ENCODE measurements around the gene PALM.

PALM gene

DNA sequence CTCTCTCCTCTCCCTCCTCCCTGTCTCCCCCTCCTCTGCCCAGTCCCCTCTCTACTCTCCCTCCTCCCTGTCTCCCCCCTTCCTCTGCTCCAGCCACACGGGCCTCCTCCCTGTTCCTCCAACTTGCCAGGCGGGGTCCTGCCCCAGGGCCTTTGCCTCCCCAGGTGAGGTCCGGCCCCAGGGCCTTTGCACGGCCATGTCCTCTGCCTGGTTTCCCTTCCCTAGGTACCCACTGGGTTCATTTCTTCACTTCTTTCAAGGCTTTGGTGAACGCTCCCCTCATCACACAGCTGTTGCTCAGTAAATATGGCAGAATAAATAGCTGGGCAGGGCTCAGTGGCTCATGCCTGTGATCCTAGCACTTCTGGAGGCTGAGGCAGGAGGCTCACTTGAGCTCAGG is 63.3 kb downstream of the PALM start:
- Histone ChIP-seq H3K4me1 (ENCODE audit: low read length) (no peaks in the 10 kb centered on the region), H3K4me2 (ENCODE audit: low read length) (no peak overlapping the region), H3K36me3 (replicated peaks; ENCODE audit: low read depth, low read length) (no peaks in the 10 kb centered on the region), H3K27ac (ENCODE audit: low read length) (no peak overlapping the region), H3K79me2 (ENCODE audit: low read length) (no peaks in the 10 kb centered on the region), H2AFZ (ENCODE audit: low read depth, low read length) (no peak overlapping the region), H3K9me3 (ENCODE audit: insufficient read depth, low read length) (no peaks in the 10 kb centered on the region), H3K4me3 (ENCODE audit: low read length) (no peak overlapping the region), H4K20me1 (ENCODE audit: insufficient read depth, low read length) (no peaks in the 10 kb centered on the region), H3K9ac (ENCODE audit: low read length) (no peak overlapping the region), H3K27me3 (ENCODE audit: low read depth, low read length) (no peaks in the 10 kb centered on the region)
- TF ChIP-seq, protein P1, sequence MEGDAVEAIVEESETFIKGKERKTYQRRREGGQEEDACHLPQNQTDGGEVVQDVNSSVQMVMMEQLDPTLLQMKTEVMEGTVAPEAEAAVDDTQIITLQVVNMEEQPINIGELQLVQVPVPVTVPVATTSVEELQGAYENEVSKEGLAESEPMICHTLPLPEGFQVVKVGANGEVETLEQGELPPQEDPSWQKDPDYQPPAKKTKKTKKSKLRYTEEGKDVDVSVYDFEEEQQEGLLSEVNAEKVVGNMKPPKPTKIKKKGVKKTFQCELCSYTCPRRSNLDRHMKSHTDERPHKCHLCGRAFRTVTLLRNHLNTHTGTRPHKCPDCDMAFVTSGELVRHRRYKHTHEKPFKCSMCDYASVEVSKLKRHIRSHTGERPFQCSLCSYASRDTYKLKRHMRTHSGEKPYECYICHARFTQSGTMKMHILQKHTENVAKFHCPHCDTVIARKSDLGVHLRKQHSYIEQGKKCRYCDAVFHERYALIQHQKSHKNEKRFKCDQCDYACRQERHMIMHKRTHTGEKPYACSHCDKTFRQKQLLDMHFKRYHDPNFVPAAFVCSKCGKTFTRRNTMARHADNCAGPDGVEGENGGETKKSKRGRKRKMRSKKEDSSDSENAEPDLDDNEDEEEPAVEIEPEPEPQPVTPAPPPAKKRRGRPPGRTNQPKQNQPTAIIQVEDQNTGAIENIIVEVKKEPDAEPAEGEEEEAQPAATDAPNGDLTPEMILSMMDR (IDR thresholded peaks at IDR 0.05; ENCODE audit: low read depth, low read length) = no peak
- no peak for TF ChIP-seq EZH2phosphoT487 (IDR thresholded peaks at IDR 0.05; ENCODE audit: low read depth)

- no peaks in the 10 kb centered on the region for H3K27me3 ChIP-seq (ENCODE audit: low read depth, low read length)
- H3K36me3 ChIP-seq (replicated peaks; ENCODE audit: low read depth, low read length) = no peaks in the 10 kb centered on the region
- H3K9me3 ChIP-seq (ENCODE audit: insufficient read depth, low read length) = no peaks in the 10 kb centered on the region
- H3K4me2 ChIP-seq (ENCODE audit: low read length) = no peak overlapping the region
- no peak overlapping the region for H3K9ac ChIP-seq (ENCODE audit: low read length)
- H4K20me1 ChIP-seq (ENCODE audit: insufficient read depth, low read length) = no peaks in the 10 kb centered on the region
- H3K4me3 ChIP-seq (ENCODE audit: low read length) = no peak overlapping the region
- no peak for TF ChIP-seq EZH2phosphoT487 (IDR thresholded peaks at IDR 0.05; ENCODE audit: low read depth)
- TF ChIP-seq, protein P1 (IDR thresholded peaks at IDR 0.05; ENCODE audit: low read depth, low read length) = no peak
- no peak overlapping the region for H2AFZ ChIP-seq (ENCODE audit: low read depth, low read length)
- no peak overlapping the region for H3K27ac ChIP-seq (ENCODE audit: low read length)
- H3K79me2 ChIP-seq (ENCODE audit: low read length) = no peaks in the 10 kb centered on the region
- H3K4me1 ChIP-seq (ENCODE audit: low read length) = no peaks in the 10 kb centered on the region
Observed at GRCh38 chr19:772730-773436, 64.1 kb downstream of the PALM start.

DNA sequence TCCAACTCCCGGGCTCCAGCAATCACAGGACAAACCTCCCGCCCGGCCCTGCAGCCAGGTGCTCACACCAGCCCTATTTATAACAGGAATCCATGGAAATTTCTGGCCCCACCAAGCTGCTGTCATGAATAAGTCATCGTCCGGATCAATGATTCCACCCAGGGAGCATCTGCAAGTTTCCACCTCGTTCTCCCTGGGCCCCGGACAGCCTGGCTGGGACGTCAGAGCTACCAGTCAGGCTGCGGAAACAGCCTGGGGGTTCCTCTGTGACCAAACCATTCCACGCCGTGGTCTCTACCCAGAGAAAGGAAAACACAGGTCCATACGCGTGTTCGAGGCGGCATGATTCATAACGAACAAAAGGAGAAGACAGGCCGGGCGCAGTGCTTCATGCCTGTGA is 67.8 kb downstream of the PALM start:
- Histone ChIP-seq H3K27ac (ENCODE audit: low read length) (no peak overlapping the region), H3K27me3 (ENCODE audit: low read depth, low read length) (no peaks in the 10 kb centered on the region), H3K4me2 (ENCODE audit: low read length) (no peak overlapping the region), H4K20me1 (ENCODE audit: insufficient read depth, low read length) (no peaks in the 10 kb centered on the region), H3K79me2 (ENCODE audit: low read length) (no peaks in the 10 kb centered on the region), H2AFZ (ENCODE audit: low read depth, low read length) (no peak overlapping the region), H3K9ac (ENCODE audit: low read length) (no peak overlapping the region), H3K9me3 (ENCODE audit: insufficient read depth, low read length) (no peaks in the 10 kb centered on the region), H3K36me3 (replicated peaks; ENCODE audit: low read depth, low read length) (no peaks in the 10 kb centered on the region), H3K4me1 (ENCODE audit: low read length) (no peaks in the 10 kb centered on the region), H3K4me3 (ENCODE audit: low read length) (no peak overlapping the region)
- TF ChIP-seq, protein P1 (IDR thresholded peaks at IDR 0.05; ENCODE audit: low read depth, low read length) = no peak
- TF ChIP-seq EZH2phosphoT487 (IDR thresholded peaks at IDR 0.05; ENCODE audit: low read depth) = no peak

- no peak overlapping the region for H3K4me3 ChIP-seq (ENCODE audit: low read length)
- no peaks in the 10 kb centered on the region for H3K36me3 ChIP-seq (replicated peaks; ENCODE audit: low read depth, low read length)
- H3K79me2 ChIP-seq (ENCODE audit: low read length) = no peaks in the 10 kb centered on the region
- no peaks in the 10 kb centered on the region for H3K4me1 ChIP-seq (ENCODE audit: low read length)
- no peaks in the 10 kb centered on the region for H3K9me3 ChIP-seq (ENCODE audit: insufficient read depth, low read length)
- no peak for TF ChIP-seq EZH2phosphoT487 (IDR thresholded peaks at IDR 0.05; ENCODE audit: low read depth)
- TF ChIP-seq, protein P1 (IDR thresholded peaks at IDR 0.05; ENCODE audit: low read depth, low read length) = no peak
- no peak overlapping the region for H3K9ac ChIP-seq (ENCODE audit: low read length)
- no peak overlapping the region for H2AFZ ChIP-seq (ENCODE audit: low read depth, low read length)
- H4K20me1 ChIP-seq (ENCODE audit: insufficient read depth, low read length) = no peaks in the 10 kb centered on the region
- no peaks in the 10 kb centered on the region for H3K27me3 ChIP-seq (ENCODE audit: low read depth, low read length)
- H3K27ac ChIP-seq (ENCODE audit: low read length) = no peak overlapping the region
- no peak overlapping the region for H3K4me2 ChIP-seq (ENCODE audit: low read length)
Observed at GRCh38 chr19:778910-779653, 70.3 kb downstream of the PALM start.

Data from OCI-LY3 (cell line).